Lower leg skin (tissue), 3 donors: ENCODE results near the gene NOTCH2.

ENCODE experiments used
- POLR2A ChIP-seq, 2 donors: fragments of 450-650 bp; IDR thresholded peaks; one replicate each; pipeline ENCODE4 v1.6.1; 2016 to 2017; ENCODE audit warnings: antibody characterized with exemption in 2 of 2, mild to moderate bottlenecking in 1 of 2, moderate library complexity in 1 of 2
- TF ChIP-seq, protein P1 (sequence below), 3 donors: fragments of 450-650 bp; IDR thresholded peaks; one replicate each; pipeline ENCODE4 v1.5.1; 2016; ENCODE audit warnings: antibody characterized with exemption in 3 of 3, mild to moderate bottlenecking in 3 of 3, moderate library complexity in 2 of 3

GRCh38 chr1:119929643-119930315 lies 139.7 kb downstream of the NOTCH2 start:
- TF ChIP-seq, protein P1, sequence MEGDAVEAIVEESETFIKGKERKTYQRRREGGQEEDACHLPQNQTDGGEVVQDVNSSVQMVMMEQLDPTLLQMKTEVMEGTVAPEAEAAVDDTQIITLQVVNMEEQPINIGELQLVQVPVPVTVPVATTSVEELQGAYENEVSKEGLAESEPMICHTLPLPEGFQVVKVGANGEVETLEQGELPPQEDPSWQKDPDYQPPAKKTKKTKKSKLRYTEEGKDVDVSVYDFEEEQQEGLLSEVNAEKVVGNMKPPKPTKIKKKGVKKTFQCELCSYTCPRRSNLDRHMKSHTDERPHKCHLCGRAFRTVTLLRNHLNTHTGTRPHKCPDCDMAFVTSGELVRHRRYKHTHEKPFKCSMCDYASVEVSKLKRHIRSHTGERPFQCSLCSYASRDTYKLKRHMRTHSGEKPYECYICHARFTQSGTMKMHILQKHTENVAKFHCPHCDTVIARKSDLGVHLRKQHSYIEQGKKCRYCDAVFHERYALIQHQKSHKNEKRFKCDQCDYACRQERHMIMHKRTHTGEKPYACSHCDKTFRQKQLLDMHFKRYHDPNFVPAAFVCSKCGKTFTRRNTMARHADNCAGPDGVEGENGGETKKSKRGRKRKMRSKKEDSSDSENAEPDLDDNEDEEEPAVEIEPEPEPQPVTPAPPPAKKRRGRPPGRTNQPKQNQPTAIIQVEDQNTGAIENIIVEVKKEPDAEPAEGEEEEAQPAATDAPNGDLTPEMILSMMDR (IDR thresholded peaks at IDR 0.05) = no peak
- no peak for TF ChIP-seq POLR2A (IDR thresholded peaks at IDR 0.05)
